GM18858 (cell line): ENCODE measurements around the gene RANBP9.
A peak's percentile ranks its signal among the peaks of the same experiment; 100 is the strongest.

Experiments
- ATAC-seq: cut with Tn5 transposase; IDR thresholded peaks from one replicate; pipeline ENCODE4 v1.9.1; 2021; ENCODE audit not compliant: unreplicated experiment

RANBP9 gene

DNA sequence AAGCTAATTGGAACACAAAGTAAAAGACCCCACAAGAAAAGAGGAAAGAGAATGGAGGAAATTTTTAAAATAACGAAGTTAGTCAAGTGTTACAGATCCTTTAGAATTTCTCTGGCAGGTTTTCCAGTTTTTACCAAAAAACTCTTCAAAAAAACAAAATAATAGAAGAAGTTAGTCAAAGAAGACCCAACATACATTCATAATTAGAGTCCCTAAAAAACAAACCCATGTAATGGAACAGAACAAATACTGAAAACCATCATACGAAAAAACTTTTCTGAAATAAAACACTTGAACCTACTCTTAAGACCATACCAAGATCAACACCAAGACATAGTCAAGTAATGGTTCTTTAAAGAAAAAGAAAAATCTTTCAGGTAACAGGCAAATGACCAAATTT is 31.6 kb downstream of the RANBP9 start:
- ATAC-seq: no peak

DNA sequence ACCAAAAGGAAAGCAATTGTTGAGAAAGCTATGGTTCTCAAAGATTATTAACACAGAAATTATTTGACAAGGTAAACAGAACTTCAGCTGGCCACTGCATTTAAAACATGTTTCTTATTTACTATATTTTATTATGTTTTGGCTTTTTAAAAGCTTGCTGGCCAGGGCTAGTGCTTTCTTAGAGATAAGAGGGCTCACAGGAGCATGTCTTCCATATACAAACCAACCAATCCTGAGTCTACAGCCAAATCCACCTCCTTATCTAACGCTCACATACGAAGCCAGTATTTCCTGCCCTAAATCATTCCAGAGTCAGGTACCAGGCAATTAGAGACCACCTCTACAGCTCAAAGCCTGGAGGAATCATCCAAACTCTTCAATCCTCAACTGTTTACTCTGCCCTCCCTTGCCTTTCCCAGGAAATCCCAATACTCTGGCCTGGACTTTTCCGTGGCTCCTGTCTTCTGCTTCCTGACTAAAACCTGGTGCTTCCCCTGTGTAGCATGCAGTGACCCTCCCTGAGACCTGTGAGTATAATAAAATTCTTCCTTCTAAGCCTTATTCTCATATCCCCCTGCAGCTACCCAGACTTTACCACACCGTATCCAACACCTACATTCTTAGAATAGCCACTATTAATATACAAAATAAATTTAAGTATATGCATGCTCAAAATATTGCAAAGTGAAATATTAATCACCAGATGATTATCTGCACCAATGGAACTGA is 33.2 kb downstream of the RANBP9 start:
- no peak for ATAC-seq

DNA sequence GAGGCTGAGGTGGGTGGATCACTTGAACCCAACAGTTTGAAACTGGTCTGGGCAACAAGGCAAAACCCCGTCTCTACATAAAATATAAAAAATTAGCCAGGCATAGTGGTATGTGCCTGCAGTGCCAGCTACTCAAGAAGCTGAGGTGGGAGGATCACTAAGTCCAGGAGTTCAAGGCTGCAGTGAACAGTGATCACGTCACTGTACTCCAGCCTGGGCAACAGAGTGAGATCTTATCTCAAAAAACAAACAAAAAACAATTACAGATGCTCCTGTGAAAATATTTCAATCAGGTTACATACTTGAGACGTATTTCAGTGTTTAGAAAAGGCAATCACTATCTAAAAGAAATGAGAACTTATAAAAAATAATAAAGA is 33.8 kb downstream of the RANBP9 start:
- no peak for ATAC-seq

DNA sequence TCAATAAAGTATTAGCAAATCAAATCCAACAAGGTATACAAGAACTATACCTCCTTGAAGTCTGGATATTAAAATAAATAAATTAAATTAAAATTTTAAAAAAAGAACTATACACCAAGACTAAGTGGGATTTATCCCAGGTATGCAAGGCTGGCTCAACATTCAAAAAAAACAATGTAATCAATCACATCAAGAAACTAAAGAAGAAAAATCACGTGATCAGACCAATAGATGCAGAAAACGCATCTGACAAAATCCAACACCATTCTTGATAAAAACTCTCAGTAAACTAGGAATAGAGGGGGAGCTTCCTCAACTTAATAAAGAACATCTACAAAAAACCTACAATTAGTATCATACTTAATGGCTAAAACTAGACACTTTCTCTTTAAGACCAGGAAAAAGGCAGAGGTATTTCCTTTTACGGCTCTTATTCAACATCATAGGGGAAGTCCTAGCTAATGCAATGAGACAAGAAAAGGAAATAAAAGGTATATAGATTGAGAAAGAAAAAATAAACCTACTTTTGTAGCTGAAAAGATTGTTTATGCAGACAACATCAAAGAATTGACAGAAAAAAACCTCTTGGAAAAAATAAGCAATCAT is 35.0 kb downstream of the RANBP9 start:
- ATAC-seq: no peak

DNA sequence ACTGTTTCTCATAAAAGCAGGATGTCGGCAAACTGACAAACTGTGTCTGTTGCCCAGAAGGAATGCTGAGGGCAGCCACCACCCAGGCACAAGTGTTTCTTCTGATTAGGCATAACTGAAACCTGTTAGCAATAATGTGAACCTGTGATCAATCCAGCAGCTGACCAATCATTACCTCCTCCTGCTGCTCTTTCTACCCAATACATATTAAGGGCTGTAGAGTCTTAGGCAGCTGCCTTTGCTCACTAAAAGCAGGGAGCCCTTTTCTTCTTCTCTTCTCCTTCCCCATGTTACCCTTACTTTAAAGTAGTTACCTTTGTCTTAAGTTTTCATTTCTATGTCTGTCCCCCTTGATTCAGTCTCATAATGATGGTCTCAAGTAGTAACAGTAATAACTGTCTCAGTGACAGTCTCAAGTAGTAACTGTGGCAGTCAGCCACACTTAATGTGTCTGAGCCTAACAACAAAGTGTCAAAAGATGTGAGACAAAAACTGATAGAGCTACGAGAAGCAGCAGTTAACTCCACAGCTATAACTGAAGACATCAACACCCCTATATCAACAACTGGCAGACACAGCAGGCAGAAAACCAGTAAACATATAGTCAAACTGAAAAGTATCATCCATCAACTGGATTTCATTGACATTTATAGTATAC is 37.0 kb downstream of the RANBP9 start:
- ATAC-seq: no peak

DNA sequence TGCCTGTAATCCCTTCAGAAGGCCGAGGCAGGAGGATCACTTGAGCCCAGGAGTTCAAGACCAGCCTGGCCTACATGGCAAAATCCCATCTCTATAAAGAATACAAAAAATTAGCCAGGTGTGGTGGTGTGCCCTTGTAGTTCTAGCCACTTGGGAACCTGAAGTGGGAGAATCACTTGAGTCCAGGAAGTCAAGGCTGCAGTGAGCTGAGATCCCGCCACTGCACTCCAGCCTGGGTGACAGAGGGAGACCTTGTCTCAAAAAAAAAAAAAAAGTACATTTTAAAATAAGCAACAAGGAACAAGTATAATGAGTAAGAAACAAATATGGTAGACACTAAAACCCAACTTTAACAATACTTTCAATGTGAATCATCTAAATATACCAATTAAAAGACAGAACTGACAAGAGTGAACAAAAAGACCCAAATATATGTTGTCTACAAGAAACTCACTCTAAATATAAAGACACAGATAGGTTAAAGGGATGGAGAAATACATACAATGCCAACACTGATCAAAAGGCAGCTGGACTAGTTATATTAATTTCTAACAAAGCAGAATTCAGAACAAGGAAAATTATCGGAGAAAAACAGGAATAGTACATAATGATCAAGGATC is 37.7 kb downstream of the RANBP9 start:
- no peak for ATAC-seq

DNA sequence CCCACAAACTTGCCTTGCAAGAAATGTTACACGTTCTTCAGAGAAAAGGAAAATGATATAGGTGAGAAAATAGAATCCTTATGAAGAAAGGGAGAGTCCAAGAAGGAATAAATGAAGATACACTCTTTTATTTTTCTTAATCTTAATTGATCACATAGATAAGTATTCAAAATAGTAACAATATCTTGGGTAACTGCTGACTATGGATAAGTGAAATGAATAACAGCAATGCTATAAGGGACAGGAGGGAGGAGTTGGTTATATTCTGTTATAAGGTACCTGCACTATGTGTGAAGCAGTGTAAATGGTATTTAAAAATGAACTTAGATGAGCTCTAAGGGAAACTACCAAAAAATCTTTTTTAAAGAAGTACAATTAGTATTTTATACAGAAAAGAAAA is 38.3 kb downstream of the RANBP9 start:
- no peak for ATAC-seq

DNA sequence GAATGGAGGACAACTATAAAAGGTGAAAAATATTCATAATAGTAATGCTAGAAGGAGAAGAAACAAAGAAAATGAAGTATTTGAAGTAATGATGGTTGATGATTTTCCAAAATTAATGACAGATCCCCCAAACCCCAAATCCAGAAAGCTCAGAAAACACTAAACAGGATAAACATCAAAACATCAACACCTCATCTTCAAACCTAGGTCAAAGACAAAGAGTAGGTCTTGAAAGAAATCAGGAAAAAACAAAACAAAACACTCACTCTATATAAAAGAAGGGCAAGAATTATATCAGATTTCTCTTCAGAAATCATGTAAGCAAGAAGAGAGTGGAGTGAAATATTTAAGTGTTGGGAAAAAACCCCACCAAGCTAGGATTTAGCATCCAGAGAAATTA is 38.7 kb downstream of the RANBP9 start:
- no peak for ATAC-seq

DNA sequence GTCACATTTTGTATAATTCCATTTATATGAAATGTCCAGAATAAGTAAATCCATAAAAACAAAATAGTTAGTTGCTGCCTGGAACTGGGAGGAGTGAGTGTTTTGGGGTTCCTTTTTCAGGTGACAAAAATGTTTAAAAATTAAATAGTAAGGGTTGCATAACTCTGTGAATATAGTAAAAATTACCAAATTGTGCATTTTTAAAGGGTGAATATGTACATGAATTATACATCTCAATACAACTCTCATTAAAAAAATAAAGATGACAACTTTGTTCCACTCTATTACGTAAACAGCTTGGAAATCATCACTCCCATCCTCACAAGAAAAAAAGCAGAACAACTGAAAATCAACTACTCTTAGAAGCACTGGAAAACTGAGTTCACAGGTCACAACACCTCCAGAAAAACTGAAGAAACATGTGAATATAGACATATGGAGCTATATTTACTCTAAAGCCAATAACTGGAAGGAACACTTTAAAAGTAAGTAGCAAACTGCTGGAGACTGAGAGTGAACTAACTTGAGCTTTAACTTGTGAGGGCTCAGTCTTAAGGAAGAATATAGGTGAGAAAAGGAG is 40.0 kb downstream of the RANBP9 start:
- no peak for ATAC-seq

DNA sequence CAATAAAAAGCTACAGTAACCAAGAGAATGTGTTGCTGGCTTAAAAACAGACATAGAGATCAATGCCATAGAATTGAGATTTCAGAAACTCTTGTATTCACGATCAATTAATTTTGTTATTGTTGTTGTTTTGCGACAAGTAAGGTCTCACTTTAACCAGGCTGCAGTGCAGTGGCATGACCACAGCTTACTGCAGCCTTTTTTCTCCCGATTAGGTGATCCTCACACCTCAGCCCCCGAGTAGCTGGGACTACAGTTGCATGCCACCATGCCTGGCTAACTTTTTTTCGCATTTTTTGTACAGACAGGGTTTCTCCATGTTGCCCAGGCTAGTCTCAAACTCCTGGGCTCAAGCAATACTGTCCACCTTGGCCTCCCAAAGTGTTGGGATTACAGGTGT is 42.2 kb downstream of the RANBP9 start:
- ATAC-seq: no peak

DNA sequence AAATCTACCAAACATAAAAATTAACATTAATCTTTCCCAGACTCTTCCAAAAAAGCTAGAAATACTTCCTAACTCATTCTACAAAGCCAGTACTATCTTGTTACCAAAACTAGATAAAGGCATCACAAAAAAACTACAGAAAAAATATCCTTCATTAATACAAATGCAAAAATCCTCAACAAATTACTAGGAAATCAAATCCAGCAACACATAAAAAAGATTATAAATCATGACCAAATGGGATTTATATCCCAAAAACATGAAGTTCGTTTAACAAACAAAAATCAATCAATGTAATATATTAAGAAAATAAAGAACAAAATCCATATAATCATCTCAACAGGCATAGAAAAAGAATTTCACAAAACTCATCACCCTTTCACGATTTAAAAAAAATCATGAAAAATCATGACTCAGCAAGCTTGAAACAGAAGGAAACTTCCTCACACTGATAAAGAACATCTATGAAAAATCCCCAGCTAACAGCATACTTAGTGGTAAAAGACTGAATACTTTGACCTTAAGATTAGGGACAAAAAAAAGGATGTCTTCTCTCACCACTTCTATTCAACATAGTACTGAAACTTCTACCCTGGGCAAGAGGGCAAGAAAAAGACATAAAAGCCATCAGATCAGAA is 43.2 kb downstream of the RANBP9 start:
- peak; percentile 63 for ATAC-seq

DNA sequence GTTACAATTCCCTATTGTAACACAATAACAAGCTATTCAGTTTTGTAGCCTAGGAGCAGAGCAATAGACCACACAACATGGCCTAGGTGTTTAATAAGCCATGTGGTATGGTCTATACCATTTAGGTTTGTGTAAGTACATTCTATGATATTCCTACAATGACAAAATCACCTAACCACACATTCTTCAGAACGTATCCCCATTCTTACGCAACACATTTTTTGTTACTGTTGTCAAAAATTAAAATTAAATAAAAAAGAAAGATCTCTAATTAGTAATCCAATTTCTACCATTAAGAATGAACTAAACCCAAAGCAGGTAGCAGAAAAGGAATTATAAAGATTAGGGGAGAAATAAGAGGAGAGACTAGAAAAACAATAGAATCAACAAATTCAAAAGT is 44.0 kb downstream of the RANBP9 start:
- no peak for ATAC-seq

DNA sequence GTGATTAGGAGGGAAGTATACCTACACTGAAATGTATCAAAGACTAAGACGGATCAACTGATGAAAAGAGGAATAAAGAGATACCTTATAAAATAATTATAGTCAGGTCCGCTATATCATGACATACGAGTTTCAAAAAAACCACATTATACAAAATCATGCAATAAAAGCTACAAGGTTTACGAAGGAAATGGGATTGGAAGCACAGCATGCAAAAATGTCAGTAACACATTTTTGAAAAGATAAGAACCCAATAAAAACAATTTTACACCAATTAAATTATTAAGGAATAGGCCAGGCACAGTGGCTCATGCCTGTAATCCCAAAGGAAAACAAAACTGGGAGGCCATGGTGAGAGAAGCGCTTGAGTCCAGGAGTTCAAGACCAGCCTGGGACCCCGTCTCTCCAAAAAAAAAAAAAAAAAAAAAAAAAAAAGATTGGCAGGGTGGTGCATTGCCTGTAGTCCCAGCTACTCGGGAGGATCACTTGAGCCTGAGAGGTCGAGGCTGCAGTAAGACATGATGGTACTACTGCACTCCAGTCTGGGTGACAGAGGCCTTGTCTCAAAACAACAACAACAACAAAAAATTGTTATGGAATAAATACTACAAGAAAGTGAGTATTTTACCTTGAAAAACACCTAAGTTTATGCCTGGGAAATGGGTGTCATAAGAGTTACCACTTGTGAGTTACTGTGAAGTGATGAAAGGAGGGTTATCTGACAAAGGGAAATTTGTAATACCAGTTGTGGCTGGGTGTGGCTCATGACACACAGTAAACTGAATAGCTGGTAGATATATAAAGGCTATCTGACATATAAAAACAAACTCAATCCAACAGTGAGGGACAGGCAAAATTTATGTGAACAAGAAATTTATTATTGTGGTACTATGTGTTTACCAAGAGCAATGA is 45.2 kb downstream of the RANBP9 start:
- no peak for ATAC-seq

DNA sequence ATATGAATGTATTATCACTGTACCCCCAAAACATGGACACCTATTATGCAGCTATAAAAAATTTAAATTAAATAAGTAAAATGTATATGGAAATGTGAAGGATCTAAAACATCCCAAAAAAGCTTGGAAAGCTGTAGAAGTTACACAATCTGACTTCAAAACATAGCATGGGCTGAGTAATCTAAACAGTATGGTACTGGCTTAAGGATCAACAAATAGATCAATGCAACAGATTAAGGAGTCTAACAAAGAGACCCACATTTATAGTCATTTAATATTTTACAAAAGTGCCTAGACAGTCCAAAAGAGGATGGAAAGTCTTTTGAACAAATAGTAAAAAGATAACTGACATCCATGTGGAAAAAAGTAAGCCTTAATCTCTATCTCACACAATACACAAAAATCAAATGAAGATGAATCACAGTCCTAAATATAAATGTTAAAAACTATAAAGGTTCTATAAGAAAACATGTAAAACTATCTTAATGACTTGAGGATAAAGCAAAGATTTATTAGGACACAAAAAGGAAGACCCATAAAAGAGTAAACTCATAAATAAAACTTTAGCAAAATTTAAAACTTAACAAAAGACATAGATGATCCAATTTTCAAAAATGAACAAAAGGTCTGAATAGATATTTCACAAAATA is 46.8 kb downstream of the RANBP9 start:
- no peak for ATAC-seq

DNA sequence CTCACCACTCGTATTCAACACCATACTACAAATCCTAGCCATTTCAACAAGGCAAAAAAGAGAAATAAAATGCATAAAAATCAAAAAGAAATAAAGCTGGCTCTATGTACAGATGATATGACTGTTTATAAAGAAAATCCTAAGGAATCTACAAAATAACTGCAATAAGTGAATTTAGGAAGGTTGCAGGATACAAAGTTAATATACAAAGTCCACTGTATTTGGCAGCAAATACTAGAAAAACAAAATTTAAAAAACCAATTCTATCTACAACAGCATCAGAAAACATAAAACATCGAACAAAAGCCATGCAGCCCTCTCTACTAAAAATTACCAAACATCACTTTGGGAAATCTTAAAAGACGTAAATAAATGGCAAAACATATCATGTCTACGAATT is 47.6 kb downstream of the RANBP9 start:
- ATAC-seq: no peak

DNA sequence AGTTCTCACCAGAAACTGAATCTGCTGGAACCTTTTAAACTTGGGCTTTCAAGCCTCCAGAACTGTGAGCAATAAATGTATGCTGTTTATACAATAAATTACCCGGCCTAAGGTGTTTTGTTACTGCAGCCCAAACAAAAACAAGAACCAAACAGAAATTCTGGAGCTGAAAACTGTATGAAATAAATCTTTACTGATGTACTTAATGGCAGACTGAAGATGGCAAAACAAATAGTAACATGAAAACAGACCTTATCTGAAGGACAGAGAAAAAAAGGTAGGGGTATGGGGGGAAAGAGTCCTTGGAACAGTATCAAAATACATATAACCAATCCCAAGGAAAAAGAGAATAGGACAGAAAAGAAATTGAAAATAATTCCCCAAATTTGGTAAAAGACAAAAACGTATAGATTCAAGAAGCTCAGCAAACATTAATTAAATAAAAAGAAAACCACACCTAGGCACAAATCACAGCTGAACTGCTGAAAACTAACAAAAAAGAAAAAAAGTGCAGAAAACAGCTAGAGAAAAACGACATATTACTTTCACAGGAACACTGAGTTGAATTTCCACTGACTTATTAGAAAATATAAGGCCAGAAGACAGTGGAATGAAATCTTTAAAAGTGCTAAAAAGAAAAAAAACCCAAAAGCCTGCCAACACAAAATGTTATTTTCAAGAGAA is 48.8 kb downstream of the RANBP9 start:
- ATAC-seq: no peak

DNA sequence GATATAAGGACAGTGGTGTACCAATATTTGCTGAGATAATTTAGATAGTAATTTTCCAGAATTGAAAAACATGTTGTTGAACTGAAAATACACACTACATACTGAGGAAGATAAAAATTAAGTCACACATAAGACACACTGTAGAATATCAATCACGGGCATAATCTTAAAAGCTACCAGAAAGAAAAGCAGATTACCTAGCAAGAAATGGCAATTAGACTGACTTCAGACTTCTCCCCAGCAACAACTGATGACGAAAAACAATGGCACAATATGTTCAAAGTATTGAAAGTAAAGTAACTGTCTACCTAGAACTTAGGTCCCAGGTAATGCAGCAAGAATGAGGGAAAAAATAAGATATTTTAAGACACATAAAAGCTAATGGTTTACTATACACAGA is 50.0 kb downstream of the RANBP9 start:
- no peak for ATAC-seq

DNA sequence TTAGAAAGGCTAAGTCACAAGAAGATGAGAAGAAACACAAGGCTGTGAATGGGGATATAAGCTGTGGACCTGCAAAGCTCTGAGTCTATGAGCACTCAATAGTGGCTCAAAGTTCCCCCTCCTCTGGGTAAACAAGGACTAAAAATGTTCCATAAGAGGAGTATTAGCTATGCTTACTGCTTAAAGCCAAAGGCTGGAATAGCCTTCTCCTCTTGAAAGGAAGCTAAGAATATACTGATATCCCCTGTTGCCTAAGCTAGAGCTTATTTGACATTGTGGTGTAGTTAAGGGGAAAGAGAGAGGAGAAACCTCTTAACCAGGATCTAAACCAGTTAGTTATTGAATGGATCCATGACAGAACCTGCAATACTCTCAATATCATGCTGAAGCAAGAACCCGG is 50.7 kb downstream of the RANBP9 start:
- ATAC-seq: no peak

DNA sequence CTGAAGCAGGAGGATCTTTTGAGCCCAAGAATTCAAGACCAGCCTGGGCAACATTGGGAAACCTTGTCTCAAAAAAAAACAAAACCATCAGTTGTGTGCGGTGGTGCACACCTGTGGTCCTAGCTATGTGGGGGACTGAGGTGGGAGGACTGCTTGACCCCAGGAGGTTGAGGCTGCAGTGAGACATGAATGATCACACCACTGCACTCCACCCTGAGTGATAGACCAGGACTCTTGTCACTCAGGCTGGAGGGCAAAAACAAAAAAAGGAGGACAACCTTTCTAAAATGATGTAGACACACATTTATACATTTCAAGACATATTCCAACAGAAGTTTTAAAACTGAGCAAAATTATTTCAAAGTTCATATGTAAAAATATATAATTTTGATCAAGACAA is 51.4 kb downstream of the RANBP9 start:
- ATAC-seq: no peak
